H1 (cell line): Measurements from ENCODE around the gene FRMD5. TPM values are rescaled to one million over a fixed set of nuclear protein-coding genes. Genes with fewer than 3 reads are reported as not detected.

Source experiments
- CREB1 ChIP-seq: IDR thresholded peaks from 2 replicates; pipeline ENCODE4 v1.6.1; 2012; ENCODE audit warnings: inconsistent platforms
- EZH2 ChIP-seq: fragments of 200-600 bp; sonication (generic); IDR thresholded peaks from 2 replicates; pipeline ENCODE4 v1.7.1; 2012; ENCODE audit warnings: low read depth, mild to moderate bottlenecking, moderate library complexity, low read length, inconsistent platforms; ENCODE audit not compliant: severe bottlenecking
- KDM1A ChIP-seq: fragments of 200-600, 300-600 bp; sonication (generic); IDR thresholded peaks from 2 replicates; pipeline ENCODE4 v1.7.1; 2016; ENCODE audit warnings: mild to moderate bottlenecking, low read length, borderline replicate concordance
- RBBP5 ChIP-seq: IDR thresholded peaks from 2 replicates; pipeline ENCODE4 v1.7.1; 2012; ENCODE audit warnings: low read depth, mild to moderate bottlenecking, inconsistent platforms, low read length, moderate library complexity, borderline replicate concordance
- RFX5 ChIP-seq: IDR thresholded peaks from 2 replicates; pipeline ENCODE4 v1.6.1; 2011; ENCODE audit warnings: low read depth, low read length, improper control_type of control experiment, borderline replicate concordance
- SIX5 ChIP-seq: IDR thresholded peaks from 2 replicates; pipeline ENCODE4 v1.6.1; 2011; ENCODE audit warnings: mild to moderate bottlenecking, low read depth, low read length
- TAF1 ChIP-seq: IDR thresholded peaks from 2 replicates; pipeline ENCODE4 v1.6.1; 2011; ENCODE audit warnings: mild to moderate bottlenecking, low read depth, low read length
- polyA plus RNA-seq, 7 experiments: library from polyadenylated mRNA; depleted of rRNA in 3 of 7; stranded (reverse) in 5 of 7; unstranded in 2 of 7; fragments of >200 nt in 5 of 7; fragments of 200-250 nt in 2 of 7; gene quantifications; 1 replicate in 5 of 7; 2 replicates in 1 of 7; 4 replicates in 1 of 7; pipeline versions ENCODE4 v1.2.1 to v1.2.3, GENCODE V29; 2011 to 2013; ENCODE audit warnings: missing spikeins in 2 of 7, mixed read lengths in 2 of 7
- total RNA-seq: library from RNA; stranded (reverse); fragmentation: NEBNext Ultra II Directional; extraction: Animal tissue kit (Norgen Biotek cat#: 25700); gene quantifications from 2 replicates; pipeline ENCODE4 v1.2.1, GENCODE V29; 2021

FRMD5 gene
- total and polyA plus RNA-seq, 2 of the 8 experiments (the other 6 are each of a cell fraction or from before 2014, with no cell fraction given): 10.1 to 12.6 TPM

DNA sequence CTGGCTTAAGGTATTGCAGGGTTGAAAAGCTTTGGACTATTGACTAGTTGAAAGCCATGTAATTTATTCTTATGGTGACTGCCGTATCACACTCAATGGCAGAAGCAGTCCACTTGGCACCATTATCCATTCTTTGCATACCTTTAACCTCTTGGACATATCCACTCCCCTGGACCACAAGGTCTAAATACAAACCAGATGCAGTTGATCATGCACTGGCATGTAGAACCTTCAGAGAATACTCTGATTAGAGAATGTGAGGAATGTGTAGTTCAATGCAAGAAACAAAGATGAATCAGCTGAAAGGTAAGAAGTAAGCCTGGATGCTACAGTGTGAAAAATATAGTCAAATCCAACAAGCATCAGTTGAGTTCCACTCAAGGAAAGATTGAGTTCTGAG, 93.1 kb downstream of the FRMD5 start (continued):
- TF ChIP-seq RFX5: no peak
- no peak for TF ChIP-seq EZH2
- TF ChIP-seq RBBP5: no peak
- no peak for TF ChIP-seq SIX5
- TF ChIP-seq CREB1: no peak
- TF ChIP-seq TAF1: no peak
- no peak for TF ChIP-seq KDM1A
